Femur (tissue), 1 donor: ENCODE results near the gene KDM3B.
"Not testable (repeated sequence)": the region's sequence is repeated elsewhere in the genome, so short reads cannot be mapped to it uniquely, and the experiment has no call there.

Experiments
- DNase-seq: peaks from one replicate; pipeline ENCODE4 v3.0.0-alpha.2; 2017

Gene KDM3B

DNA sequence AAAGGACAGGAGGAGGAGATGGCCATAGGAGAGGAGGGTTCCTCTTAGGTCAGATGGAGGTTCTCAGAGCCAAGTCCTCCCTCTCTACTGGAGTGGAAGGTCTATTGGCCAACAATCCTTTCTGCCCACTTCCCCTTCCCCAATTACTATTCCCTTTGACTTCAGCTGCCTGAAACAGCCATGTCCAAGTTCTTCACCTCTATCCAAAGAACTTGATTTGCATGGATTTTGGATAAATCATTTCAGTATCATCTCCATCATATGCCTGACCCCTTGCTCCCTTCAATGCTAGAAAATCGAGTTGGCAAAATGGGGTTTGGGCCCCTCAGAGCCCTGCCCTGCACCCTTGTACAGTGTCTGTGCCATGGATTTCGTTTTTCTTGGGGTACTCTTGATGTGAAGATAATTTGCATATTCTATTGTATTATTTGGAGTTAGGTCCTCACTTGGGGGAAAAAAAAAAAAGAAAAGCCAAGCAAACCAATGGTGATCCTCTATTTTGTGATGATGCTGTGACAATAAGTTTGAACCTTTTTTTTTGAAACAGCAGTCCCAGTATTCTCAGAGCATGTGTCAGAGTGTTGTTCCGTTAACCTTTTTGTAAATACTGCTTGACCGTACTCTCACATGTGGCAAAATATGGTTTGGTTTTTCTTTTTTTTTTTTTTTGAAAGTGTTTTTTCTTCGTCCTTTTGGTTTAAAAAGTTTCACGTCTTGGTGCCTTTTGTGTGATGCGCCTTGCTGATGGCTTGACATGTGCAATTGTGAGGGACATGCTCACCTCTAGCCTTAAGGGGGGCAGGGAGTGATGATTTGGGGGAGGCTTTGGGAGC is 115.9 kb downstream of the KDM3B start:
- DNase-seq = no peak

- DNase-seq = no peak
Measured at GRCh38 chr5:138468966-138469539, 116.6 kb downstream of the KDM3B start.

- DNase-seq = peak; percentile 91
Measured at GRCh38 chr5:138469540-138470321, 117.2 kb downstream of the KDM3B start.

- peak; percentile 72 for DNase-seq
Measured at GRCh38 chr5:138470322-138471051, 118.0 kb downstream of the KDM3B start.

- DNase-seq = no peak
Measured at GRCh38 chr5:138471052-138471361, 118.5 kb downstream of the KDM3B start.

GRCh38 chr5:138472353-138472752 is 119.9 kb downstream of the KDM3B start:
- no peak for DNase-seq

DNA sequence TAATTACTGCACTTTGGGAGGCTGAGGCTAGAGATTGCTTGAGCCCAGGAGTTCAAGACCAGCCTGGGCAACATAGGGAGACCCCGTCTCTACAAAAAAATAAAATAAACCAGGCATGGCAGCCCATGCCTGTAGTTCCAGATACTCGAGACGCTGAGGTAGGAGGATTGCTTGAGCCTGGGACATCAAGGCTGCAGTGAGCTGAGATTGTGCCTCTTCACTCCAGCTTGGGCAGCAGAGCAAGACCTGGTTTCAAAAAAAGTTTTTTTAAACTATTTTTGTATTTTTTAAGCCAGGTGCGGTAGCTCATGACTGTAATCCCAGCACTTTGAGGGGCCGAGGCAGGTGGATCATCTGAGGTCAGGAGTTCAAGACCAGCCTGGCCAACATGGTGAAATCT is 120.7 kb downstream of the KDM3B start:
- not testable (repeated sequence) for DNase-seq

DNA sequence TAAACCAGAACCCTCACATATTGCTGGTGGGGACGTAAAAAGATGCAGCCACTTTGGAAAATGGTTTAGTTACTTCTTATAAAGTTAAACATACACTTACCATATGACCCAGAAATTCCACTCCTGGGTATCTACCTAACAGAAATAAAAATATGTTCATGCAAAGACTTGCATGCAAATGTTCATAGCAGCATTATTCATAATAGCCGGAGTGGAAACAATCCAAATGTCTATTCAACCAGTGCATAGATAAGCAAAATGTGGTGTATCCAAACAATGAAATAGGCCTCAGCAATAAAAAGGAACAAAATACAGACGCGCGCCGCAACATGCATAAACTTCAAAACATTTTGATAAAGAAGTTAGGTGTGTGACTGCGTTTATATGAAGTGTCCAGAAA is 124.4 kb downstream of the KDM3B start:
- no peak for DNase-seq

- no peak for DNase-seq
Measured at GRCh38 chr5:138482638-138483037, 130.2 kb downstream of the KDM3B start.
